ENCODE measurements around the gene SLC25A1. TPM values are rescaled to one million over a fixed set of nuclear protein-coding genes. Genes with fewer than 3 reads are reported as not detected.

Gene SLC25A1
- total and polyA plus RNA-seq, 2 of the 4 experiments (the other 2 are of a cell fraction) = 41.0 to 56.5 TPM

GRCh38 chr22:19215360-19215759 is 36.8 kb upstream of the SLC25A1 start:
- CTCF ChIA-PET = no interaction called here
- ATAC-seq (ENCODE audit: low read depth) (no peak), DNase-seq (no peak)
- Histone ChIP-seq H2AFZ (replicated peaks; ENCODE audit: low read length, poor library complexity) (no peak overlapping the region), H3K79me1 (ENCODE audit: low read depth in 1 of 2, low read length in 2 of 2) (no peaks in the 10 kb centered on the region), H3K18ac (ENCODE audit: low read depth, low read length) (no peak overlapping the region), H3K4ac (ENCODE audit: low read depth, low read length) (no peak overlapping the region), H3K9ac (ENCODE audit: low read depth, low read length) (no peak overlapping the region), H3K4me2 (ENCODE audit: low read depth, low read length) (no peak overlapping the region), H2AK5ac (ENCODE audit: low read depth, low read length) (no peak overlapping the region), H3K9me1 (ENCODE audit: insufficient read depth, low read length) (peaks cover 7% of the 10 kb centered on the region; the same call in 1 of the 2 replicates), H4K8ac (ENCODE audit: low read depth in 2 of 2, low read length in 2 of 2) (no peak overlapping the region), H3K4me1 (ENCODE audit: control insufficient read depth, insufficient read depth, low read length) (peaks cover 2% of the 10 kb centered on the region; the same call in 1 of the 2 replicates), H4K20me1 (ENCODE audit: insufficient read depth, low read length) (no peaks in the 10 kb centered on the region), H3K14ac (replicated peaks; ENCODE audit: low read depth, low read length) (no peak overlapping the region), H3K9me3 (ENCODE audit: control insufficient read depth, insufficient read depth, low read length) (no peaks in the 10 kb centered on the region), H3K36me3 (ENCODE audit: control insufficient read depth, insufficient read depth, low read length) (peaks cover 3% of the 10 kb centered on the region; the same call in 1 of the 2 replicates), H3K27ac (ENCODE audit: insufficient read depth, low read length) (no peak overlapping the region), H3K4me3 (ENCODE audit: insufficient read depth, low read depth, low read length) (no peak overlapping the region), H2BK15ac (ENCODE audit: low read depth, low read length) (no peak overlapping the region), H4K91ac (ENCODE audit: insufficient read depth, low read depth, low read length) (no peak overlapping the region), H2AK9ac (replicated peaks; ENCODE audit: low read depth, low read length, poor library complexity) (no peak overlapping the region), H3K23ac (ENCODE audit: low read depth, low read length) (no peak overlapping the region), H3K27me3 (ENCODE audit: control insufficient read depth, insufficient read depth, low read length) (no peaks in the 10 kb centered on the region), H4K5ac (ENCODE audit: low read depth, low read length) (no peak overlapping the region), H2BK120ac (ENCODE audit: low read depth, low read length) (no peak overlapping the region), H2BK20ac (ENCODE audit: low read depth, low read length) (no peak overlapping the region), H2BK5ac (ENCODE audit: low read depth, low read length, poor library complexity, severe bottlenecking) (no peak overlapping the region), H3K56ac (ENCODE audit: extremely low read depth, insufficient read depth, low read length) (no peak overlapping the region)
- WGBS, 2 experiments (ENCODE audit: extremely low coverage in 2 of 2, insufficient read length in 1 of 2) = 99% methylated on average over 11 of the region's 14 CpGs; no CpG with 5 or more reads in 1 of the 2 experiments
- dilution Hi-C loops (cut with HindIII; ENCODE audit: low sequenced_read_pairs, unreplicated experiment) = no loop called here
- intact Hi-C loops (cut with micrococcal nuclease) = no loop called here
- POLR2A ChIA-PET (ENCODE audit: unreplicated experiment) = no interaction called here
- in situ Hi-C loops (cut with MboI; ENCODE audit: low sequenced_read_pairs) = no loop called here
- no TSS peak for BruUV-seq (replicated peaks)
- no peak for TF ChIP-seq RCOR1 (IDR thresholded peaks at IDR 0.05; ENCODE audit: insufficient replicate concordance, low read length)
- no peak for TF ChIP-seq NFE2L2 (IDR thresholded peaks at IDR 0.05; ENCODE audit: low read depth, low read length)
- TF ChIP-seq SMC3 (IDR thresholded peaks at IDR 0.05; ENCODE audit: low read depth, low read length) = no peak
- no peak for TF ChIP-seq BHLHE40 (IDR thresholded peaks at IDR 0.05; ENCODE audit: low read depth, low read length)
